DND-41 (cell line): Measurements from ENCODE around the gene ZFPL1.

Source experiments
- ATAC-seq: fragments of 200-7000 bp; cut with Tn5 transposase; 3 replicates; pipeline ENCODE4 v1.9.1; 2021; ENCODE audit warnings: low read depth; ENCODE audit not compliant: insufficient read depth
- DNase-seq: peaks from one replicate; pipeline ENCODE4 v3.0.0-alpha.2; 2020
- H2AFZ ChIP-seq: 2 replicates; pipeline ENCODE4 v1.6.0; 2012; ENCODE audit warnings: low read depth, low read length
- H3K27ac ChIP-seq: 2 replicates; pipeline ENCODE4 v1.5.1; 2012; ENCODE audit warnings: low read length, inconsistent platforms
- H3K27me3 ChIP-seq: fragments of 200-600 bp; sonication (generic); 2 replicates; pipeline ENCODE4 v1.6.0; 2012; ENCODE audit warnings: low read length, mild to moderate bottlenecking, inconsistent platforms; ENCODE audit not compliant: insufficient read depth, poor library complexity
- H3K36me3 ChIP-seq: 2 replicates; pipeline ENCODE4 v1.5.1; 2012; ENCODE audit warnings: low read length, inconsistent platforms; ENCODE audit not compliant: insufficient read depth
- H3K4me1 ChIP-seq: 2 replicates; pipeline ENCODE4 v1.5.1; 2012; ENCODE audit warnings: mild to moderate bottlenecking, low read length; ENCODE audit not compliant: insufficient read depth
- H3K4me2 ChIP-seq: 2 replicates; pipeline ENCODE4 v1.6.0; 2012; ENCODE audit warnings: mild to moderate bottlenecking, moderate library complexity, low read length, inconsistent platforms; ENCODE audit not compliant: insufficient read depth
- H3K4me3 ChIP-seq, 2 experiments: fragments of 200-600 bp in 1 of 2; shearing (Covaris generic) in 1 of 2; 2 replicates each; pipeline ENCODE4 v1.5.1; 2012 to 2016; ENCODE audit warnings: inconsistent platforms in 2 of 2, low read length in 2 of 2, mild to moderate bottlenecking in 2 of 2, low read depth in 1 of 2, moderate library complexity in 1 of 2
- H3K79me2 ChIP-seq: 2 replicates; pipeline ENCODE4 v1.6.0; 2012; ENCODE audit warnings: low read length, inconsistent platforms; ENCODE audit not compliant: insufficient read depth
- H3K9ac ChIP-seq: 2 replicates; pipeline ENCODE4 v1.6.0; 2012; ENCODE audit warnings: low read depth, mild to moderate bottlenecking, inconsistent platforms, low read length, moderate library complexity
- H3K9me3 ChIP-seq: 2 replicates; pipeline ENCODE4 v1.5.1; 2012; ENCODE audit warnings: low read length, moderate library complexity, mild to moderate bottlenecking, inconsistent platforms; ENCODE audit not compliant: insufficient read depth, severe bottlenecking
- H4K20me1 ChIP-seq: 2 replicates; pipeline ENCODE4 v1.6.0; 2012; ENCODE audit warnings: low read length; ENCODE audit not compliant: insufficient read depth
- EZH2 ChIP-seq: IDR thresholded peaks from 3 replicates; pipeline ENCODE4 v1.6.1; 2012; ENCODE audit warnings: borderline replicate concordance, low read depth, mild to moderate bottlenecking, moderate library complexity, low read length, inconsistent platforms; ENCODE audit not compliant: severe bottlenecking
- TF ChIP-seq, protein P1 (sequence below): IDR thresholded peaks from 2 replicates; pipeline ENCODE4 v1.5.1; 2012; ENCODE audit warnings: borderline replicate concordance, low read length, moderate library complexity, mild to moderate bottlenecking; ENCODE audit not compliant: poor library complexity, severe bottlenecking; ENCODE audit errors: extremely low read depth

The ZFPL1 gene

DNA sequence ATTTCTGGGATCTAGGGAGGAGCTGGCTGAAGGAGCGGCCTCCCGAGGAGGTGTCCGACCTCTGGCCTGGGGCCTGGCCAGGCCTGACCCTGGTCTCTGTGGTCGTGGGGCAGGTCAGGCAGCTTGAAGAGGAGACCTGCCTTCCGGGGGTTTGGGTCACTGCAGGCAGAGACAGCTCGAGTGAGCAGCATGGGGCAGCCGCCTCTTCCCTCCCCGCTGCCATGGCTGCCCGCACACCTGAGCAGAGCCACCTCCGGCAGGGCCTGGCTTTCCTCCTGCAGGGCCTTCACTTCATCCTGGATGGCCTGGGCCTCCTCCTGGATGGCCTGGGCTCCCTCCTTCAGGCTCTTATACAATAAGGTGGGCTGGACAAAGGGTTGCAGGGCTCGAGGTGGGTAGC is 17.7 kb upstream of the ZFPL1 start:
- Histone ChIP-seq H3K9ac (no peak overlapping the region), H3K27me3 (no peaks in the 10 kb centered on the region), H3K79me2 (no peaks in the 10 kb centered on the region), H3K9me3 (no peaks in the 10 kb centered on the region), H3K27ac (no peak overlapping the region), H3K36me3 (no peaks in the 10 kb centered on the region), H2AFZ (no peak overlapping the region), H3K4me3 (no peak overlapping the region), H4K20me1 (no peaks in the 10 kb centered on the region), H3K4me2 (no peak overlapping the region), H3K4me1 (no peaks in the 10 kb centered on the region)
- ATAC-seq (no peak), DNase-seq (no peak)
- TF ChIP-seq EZH2, result no peak
- TF ChIP-seq, protein P1, sequence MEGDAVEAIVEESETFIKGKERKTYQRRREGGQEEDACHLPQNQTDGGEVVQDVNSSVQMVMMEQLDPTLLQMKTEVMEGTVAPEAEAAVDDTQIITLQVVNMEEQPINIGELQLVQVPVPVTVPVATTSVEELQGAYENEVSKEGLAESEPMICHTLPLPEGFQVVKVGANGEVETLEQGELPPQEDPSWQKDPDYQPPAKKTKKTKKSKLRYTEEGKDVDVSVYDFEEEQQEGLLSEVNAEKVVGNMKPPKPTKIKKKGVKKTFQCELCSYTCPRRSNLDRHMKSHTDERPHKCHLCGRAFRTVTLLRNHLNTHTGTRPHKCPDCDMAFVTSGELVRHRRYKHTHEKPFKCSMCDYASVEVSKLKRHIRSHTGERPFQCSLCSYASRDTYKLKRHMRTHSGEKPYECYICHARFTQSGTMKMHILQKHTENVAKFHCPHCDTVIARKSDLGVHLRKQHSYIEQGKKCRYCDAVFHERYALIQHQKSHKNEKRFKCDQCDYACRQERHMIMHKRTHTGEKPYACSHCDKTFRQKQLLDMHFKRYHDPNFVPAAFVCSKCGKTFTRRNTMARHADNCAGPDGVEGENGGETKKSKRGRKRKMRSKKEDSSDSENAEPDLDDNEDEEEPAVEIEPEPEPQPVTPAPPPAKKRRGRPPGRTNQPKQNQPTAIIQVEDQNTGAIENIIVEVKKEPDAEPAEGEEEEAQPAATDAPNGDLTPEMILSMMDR, result no peak

DNA sequence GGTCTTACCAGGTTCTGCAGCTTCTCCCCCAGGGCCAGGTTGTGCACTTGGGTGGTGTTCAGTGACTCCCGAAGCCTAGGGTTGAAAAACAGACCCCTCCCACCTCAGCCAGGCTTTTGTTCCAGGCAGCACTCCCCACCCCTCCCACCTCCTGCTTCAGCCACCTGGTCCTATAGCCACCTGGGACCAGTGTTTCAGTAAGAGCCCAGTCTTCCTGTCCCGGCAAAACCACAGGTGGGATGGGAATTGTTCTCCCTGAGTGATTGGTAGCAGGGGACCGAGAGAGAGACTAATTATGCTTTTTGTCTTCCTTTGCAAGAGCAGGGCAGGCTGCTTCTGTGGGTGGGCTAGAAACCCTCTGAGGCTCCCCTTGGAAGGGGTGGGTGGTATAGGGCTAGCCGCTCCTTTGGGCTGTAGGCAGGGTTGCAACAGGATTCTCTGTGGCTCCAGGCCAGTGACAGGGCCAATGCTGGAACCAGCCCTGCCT is 17.2 kb upstream of the ZFPL1 start:
- no peak for DNase-seq
- no peak overlapping the region for H3K4me2 ChIP-seq

DNA sequence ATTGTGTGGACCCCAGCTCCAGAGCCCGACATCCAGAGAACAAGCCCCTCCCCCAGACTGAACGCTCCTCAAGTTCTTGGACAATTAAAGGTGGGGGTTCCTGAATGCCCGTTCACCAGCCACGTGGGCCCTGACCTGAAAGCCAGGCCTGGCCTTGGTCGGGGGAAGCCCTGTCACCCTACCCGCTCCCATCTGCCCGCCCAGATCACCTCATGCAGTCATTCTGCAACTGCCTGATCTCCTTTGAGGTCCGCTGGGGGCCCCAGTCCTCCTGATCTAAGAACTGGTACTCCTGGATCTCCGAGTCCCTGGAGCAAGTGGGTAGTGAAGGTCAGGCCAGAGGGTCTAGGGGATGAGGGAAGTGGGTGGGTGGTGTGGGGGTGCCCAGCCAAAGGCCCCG is 16.6 kb upstream of the ZFPL1 start:
- TF ChIP-seq, protein P1, result no peak
- no peak for TF ChIP-seq EZH2
- H3K4me2 ChIP-seq, result no peak overlapping the region
- H3K4me1 ChIP-seq, result no peaks in the 10 kb centered on the region
- no peak for DNase-seq
- H3K9ac ChIP-seq, result no peak overlapping the region
- no peaks in the 10 kb centered on the region for H3K27me3 ChIP-seq
- H2AFZ ChIP-seq, result no peak overlapping the region
- no peaks in the 10 kb centered on the region for H3K9me3 ChIP-seq
- no peaks in the 10 kb centered on the region for H3K36me3 ChIP-seq
- no peaks in the 10 kb centered on the region for H3K79me2 ChIP-seq
- H3K27ac ChIP-seq, result no peak overlapping the region
- no peak for ATAC-seq
- H4K20me1 ChIP-seq, result no peaks in the 10 kb centered on the region
- no peak overlapping the region for H3K4me3 ChIP-seq

More for the DNA sequence above, 17.2 kb upstream of the ZFPL1 start:
- Histone ChIP-seq H3K79me2 (no peaks in the 10 kb centered on the region), H3K36me3 (no peaks in the 10 kb centered on the region), H3K27ac (no peak overlapping the region), H3K27me3 (no peaks in the 10 kb centered on the region), H3K4me3 (no peak overlapping the region), H2AFZ (no peak overlapping the region), H3K4me1 (no peaks in the 10 kb centered on the region), H3K9ac (no peak overlapping the region), H3K9me3 (no peaks in the 10 kb centered on the region), H4K20me1 (no peaks in the 10 kb centered on the region)
- ATAC-seq, result no peak
- TF ChIP-seq EZH2, result no peak
- TF ChIP-seq, protein P1, result no peak

DNA sequence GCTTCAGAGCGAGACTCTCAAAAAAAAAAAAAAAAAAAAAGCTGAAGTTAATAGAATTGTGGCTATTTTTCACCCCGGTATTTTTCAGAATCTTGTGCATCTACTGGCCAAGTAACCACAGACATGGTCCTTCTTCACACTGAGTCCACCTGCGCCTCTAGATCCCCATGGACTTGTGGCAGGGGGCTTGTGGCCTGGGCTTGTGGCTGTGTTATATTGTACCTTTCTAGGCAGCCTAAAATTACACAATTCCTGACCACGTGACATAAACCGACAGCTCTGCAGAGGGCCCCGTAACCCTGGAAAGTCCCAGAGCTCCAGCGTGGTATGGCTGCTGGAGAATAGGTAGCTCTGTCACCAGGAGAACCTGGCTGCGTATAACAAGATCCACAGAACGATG is 14.8 kb upstream of the ZFPL1 start:
- TF ChIP-seq, protein P1, result no peak
- no peak for TF ChIP-seq EZH2
- H3K4me3 ChIP-seq, result no peak overlapping the region
- H3K9me3 ChIP-seq, result no peaks in the 10 kb centered on the region
- no peaks in the 10 kb centered on the region for H3K36me3 ChIP-seq
- H3K27ac ChIP-seq, result no peak overlapping the region
- no peak overlapping the region for H3K4me2 ChIP-seq
- no peak for DNase-seq
- no peak for ATAC-seq
- H3K79me2 ChIP-seq, result no peaks in the 10 kb centered on the region
- H3K4me1 ChIP-seq, result no peaks in the 10 kb centered on the region
- H4K20me1 ChIP-seq, result no peaks in the 10 kb centered on the region
- no peak overlapping the region for H2AFZ ChIP-seq
- no peaks in the 10 kb centered on the region for H3K27me3 ChIP-seq
- H3K9ac ChIP-seq, result no peak overlapping the region
